HepG2 (cell line): ENCODE data around the gene PCNT. TPM values are rescaled to one million over a fixed set of nuclear protein-coding genes. Genes with fewer than 3 reads are reported as not detected.
A peak's percentile ranks its signal among the peaks of the same experiment; 100 is the strongest.

Experiments used
- CCDC6 ChIP-seq: sonication (generic); formaldehyde crosslinking; IDR thresholded peaks from 2 replicates; pipeline ENCODE4 v1.8.1; 2022; ENCODE audit warnings: mild to moderate bottlenecking, missing genetic modification reagents, moderate library complexity
- JUN ChIP-seq: sonication (generic); formaldehyde crosslinking; IDR thresholded peaks from 2 replicates; pipeline ENCODE4 v1.4.0; 2020; ENCODE audit warnings: mild to moderate bottlenecking, missing genetic modification reagents
- LCORL ChIP-seq, 2 experiments: fragments of 450-650 bp in 1 of 2; sonication (generic) in 1 of 2; formaldehyde crosslinking in 1 of 2; IDR thresholded peaks; 2 replicates each; pipeline versions ENCODE4 v1.5.0 to v1.6.1; 2017 to 2020; ENCODE audit warnings: antibody characterized with exemption in 1 of 2, missing genetic modification reagents in 1 of 2
- MIER3 ChIP-seq: IDR thresholded peaks from 2 replicates; pipeline ENCODE4 v1.6.1; 2016; ENCODE audit warnings: missing compliant biosample characterization, borderline replicate concordance
- MTA1 ChIP-seq: sonication (generic); formaldehyde crosslinking; IDR thresholded peaks from 2 replicates; pipeline ENCODE4 v1.4.0; 2020; ENCODE audit warnings: missing genetic modification reagents, mild to moderate bottlenecking, borderline replicate concordance
- PITX1 ChIP-seq: sonication (generic); formaldehyde crosslinking; IDR thresholded peaks from 2 replicates; pipeline ENCODE4 v1.5.1; 2020; ENCODE audit warnings: mild to moderate bottlenecking, missing genetic modification reagents
- STAT5B ChIP-seq: sonication (generic); formaldehyde crosslinking; IDR thresholded peaks from 2 replicates; pipeline ENCODE4 v1.4.0; 2020; ENCODE audit warnings: missing genetic modification reagents
- TAF15 ChIP-seq: fragments of 200-400 bp; formaldehyde crosslinking; IDR thresholded peaks from one replicate; pipeline ENCODE4 v1.6.1; 2018; ENCODE audit warnings: mild to moderate bottlenecking, low read depth, low read length; ENCODE audit not compliant: poor library complexity, severe bottlenecking
- TMF1 ChIP-seq: sonication (generic); formaldehyde crosslinking; IDR thresholded peaks from 2 replicates; pipeline ENCODE4 v1.8.1; 2022; ENCODE audit warnings: low read depth, missing genetic modification reagents
- ZFY ChIP-seq: sonication (generic); formaldehyde crosslinking; IDR thresholded peaks from 2 replicates; pipeline ENCODE4 v1.4.0; 2020; ENCODE audit warnings: missing genetic modification reagents
- ZKSCAN1 ChIP-seq: fragments of 150-350 bp; IDR thresholded peaks from 2 replicates; pipeline ENCODE4 v1.6.1; 2014; ENCODE audit warnings: low read length
- ZNF12 ChIP-seq: sonication (generic); formaldehyde crosslinking; IDR thresholded peaks from 2 replicates; pipeline ENCODE4 v1.5.0; 2020; ENCODE audit warnings: missing genetic modification reagents
- ZNF121 ChIP-seq: sonication (generic); formaldehyde crosslinking; IDR thresholded peaks from 2 replicates; pipeline ENCODE4 v1.5.0; 2020; ENCODE audit warnings: mild to moderate bottlenecking, missing genetic modification reagents
- ZNF501 ChIP-seq: sonication (generic); formaldehyde crosslinking; IDR thresholded peaks from 2 replicates; pipeline ENCODE4 v1.5.1; 2020; ENCODE audit warnings: mild to moderate bottlenecking, moderate library complexity, missing genetic modification reagents
- ZNF614 ChIP-seq: IDR thresholded peaks from 2 replicates; pipeline ENCODE4 v1.6.1; 2018; ENCODE audit warnings: missing biosample characterization, missing genetic modification reagents, inconsistent platforms, borderline replicate concordance
- ZNF792 ChIP-seq: IDR thresholded peaks from 2 replicates; pipeline ENCODE4 v1.6.1; 2016
- polyA plus RNA-seq, 8 experiments: library from polyadenylated mRNA; depleted of rRNA in 3 of 8; stranded (reverse) in 7 of 8; unstranded in 1 of 8; fragments of >200 nt; fragmentation: Illumina TruSeq in 4 of 8; extraction: Trizol in 4 of 8; gene quantifications; 2 replicates each; pipeline versions ENCODE4 v1.2.1 to v1.2.3, GENCODE V29; 2011 to 2016; ENCODE audit warnings: low read depth in 4 of 8, missing spikeins in 1 of 8, mixed read lengths in 1 of 8; ENCODE audit not compliant: insufficient read depth in 1 of 8
- total RNA-seq, 5 experiments: library from RNA; depleted of rRNA; stranded (reverse); fragments of >200 nt; fragmentation: Illumina TruSeq; extraction: Trizol; gene quantifications; 2 replicates each; pipeline ENCODE4 v1.2.3, GENCODE V29; 2016; ENCODE audit warnings: low read depth in 1 of 5
- TF ChIP-seq, protein P1 (sequence below): sonication (generic); formaldehyde crosslinking; IDR thresholded peaks from 2 replicates; pipeline ENCODE4 v1.5.1; 2020; ENCODE audit warnings: missing genetic modification reagents, mild to moderate bottlenecking, borderline replicate concordance
- TF ChIP-seq, protein P2 (sequence below): sonication (generic); formaldehyde crosslinking; IDR thresholded peaks from 2 replicates; pipeline ENCODE4 v1.4.0; 2020; ENCODE audit warnings: missing genetic modification reagents
- TF ChIP-seq, protein P3 (sequence below): sonication (generic); formaldehyde crosslinking; IDR thresholded peaks from 2 replicates; pipeline ENCODE4 v1.8.0; 2022; ENCODE audit warnings: missing genetic modification reagents, mild to moderate bottlenecking, moderate library complexity, borderline replicate concordance
- TF ChIP-seq, protein P4 (sequence below): sonication (generic); formaldehyde crosslinking; IDR thresholded peaks from 2 replicates; pipeline ENCODE4 v1.4.0; 2020; ENCODE audit warnings: missing genetic modification reagents, borderline replicate concordance
- TF ChIP-seq, protein P5 (sequence below): IDR thresholded peaks from 2 replicates; pipeline ENCODE4 v1.6.1; 2016; ENCODE audit warnings: mild to moderate bottlenecking, missing biosample characterization, missing genetic modification reagents

The PCNT gene
- total and polyA plus RNA-seq, 2 of the 13 experiments (the other 11 are each of a cell fraction or from before 2014, with no cell fraction given): 5.6 to 12.4 TPM

DNA sequence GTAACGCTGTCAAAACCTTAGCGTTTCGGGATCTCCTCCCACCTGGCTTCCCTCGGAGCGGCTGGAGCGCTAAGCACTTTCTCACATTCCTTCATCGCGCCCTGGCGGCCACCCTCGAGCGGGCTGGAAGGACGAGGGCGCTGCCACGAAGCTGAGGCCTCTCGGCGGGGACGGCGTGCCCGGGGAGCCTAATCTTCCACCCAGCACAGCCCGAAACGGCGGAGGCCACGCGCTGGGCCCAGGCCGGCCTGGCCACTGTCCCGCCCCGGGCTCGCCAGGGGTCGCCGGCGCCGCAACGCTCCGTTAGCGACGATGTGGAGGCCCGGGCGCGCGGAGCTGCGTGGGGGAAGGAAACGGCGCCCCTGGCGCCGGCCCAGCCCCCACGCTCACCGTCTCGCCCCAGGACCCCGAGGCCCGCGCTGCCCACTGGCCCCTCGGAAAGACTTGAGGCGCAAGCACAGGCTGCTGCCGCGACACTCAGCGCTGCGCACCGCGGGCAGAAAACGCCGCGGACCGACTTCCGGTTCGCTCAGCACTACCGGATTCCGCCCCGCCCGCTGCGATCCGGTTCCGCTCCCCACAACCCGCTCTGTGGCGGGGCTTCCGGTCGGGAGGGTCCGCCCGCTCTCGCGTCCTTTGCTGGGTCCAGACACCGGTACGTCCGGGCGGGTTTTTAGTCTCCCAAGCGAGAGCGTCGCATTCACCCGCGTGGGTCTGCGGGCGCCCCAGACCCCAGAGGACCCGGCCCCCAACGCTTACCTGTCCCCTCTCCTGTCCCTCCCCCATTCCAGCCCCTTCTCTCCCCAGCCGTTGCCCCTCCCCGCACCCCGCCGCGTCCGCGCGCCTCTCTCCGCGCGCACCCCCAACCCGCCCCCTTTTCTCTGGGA is 38.0 kb upstream of the PCNT start, which contains the start of gene YBEY (continued):
- TF ChIP-seq, protein P1, sequence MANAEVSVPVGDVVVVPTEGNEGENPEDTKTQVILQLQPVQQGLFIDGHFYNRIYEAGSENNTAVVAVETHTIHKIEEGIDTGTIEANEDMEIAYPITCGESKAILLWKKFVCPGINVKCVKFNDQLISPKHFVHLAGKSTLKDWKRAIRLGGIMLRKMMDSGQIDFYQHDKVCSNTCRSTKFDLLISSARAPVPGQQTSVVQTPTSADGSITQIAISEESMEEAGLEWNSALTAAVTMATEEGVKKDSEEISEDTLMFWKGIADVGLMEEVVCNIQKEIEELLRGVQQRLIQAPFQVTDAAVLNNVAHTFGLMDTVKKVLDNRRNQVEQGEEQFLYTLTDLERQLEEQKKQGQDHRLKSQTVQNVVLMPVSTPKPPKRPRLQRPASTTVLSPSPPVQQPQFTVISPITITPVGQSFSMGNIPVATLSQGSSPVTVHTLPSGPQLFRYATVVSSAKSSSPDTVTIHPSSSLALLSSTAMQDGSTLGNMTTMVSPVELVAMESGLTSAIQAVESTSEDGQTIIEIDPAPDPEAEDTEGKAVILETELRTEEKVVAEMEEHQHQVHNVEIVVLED (CRISPR knock-in tag): peak; percentile 75
- 0 out of 2 replicates have a peak, but pooled peaks have one; percentile 15 for TF ChIP-seq JUN (CRISPR knock-in tag)
- peak; percentile 84 for TF ChIP-seq CCDC6
- TF ChIP-seq ZKSCAN1: no peak
- peak; percentile 76; the same call in 1 of the 2 replicates for TF ChIP-seq MIER3
- 0 out of 2 replicates have a peak, but pooled peaks have one; percentile 42 for TF ChIP-seq PITX1 (CRISPR knock-in tag)
- TF ChIP-seq, protein P2, sequence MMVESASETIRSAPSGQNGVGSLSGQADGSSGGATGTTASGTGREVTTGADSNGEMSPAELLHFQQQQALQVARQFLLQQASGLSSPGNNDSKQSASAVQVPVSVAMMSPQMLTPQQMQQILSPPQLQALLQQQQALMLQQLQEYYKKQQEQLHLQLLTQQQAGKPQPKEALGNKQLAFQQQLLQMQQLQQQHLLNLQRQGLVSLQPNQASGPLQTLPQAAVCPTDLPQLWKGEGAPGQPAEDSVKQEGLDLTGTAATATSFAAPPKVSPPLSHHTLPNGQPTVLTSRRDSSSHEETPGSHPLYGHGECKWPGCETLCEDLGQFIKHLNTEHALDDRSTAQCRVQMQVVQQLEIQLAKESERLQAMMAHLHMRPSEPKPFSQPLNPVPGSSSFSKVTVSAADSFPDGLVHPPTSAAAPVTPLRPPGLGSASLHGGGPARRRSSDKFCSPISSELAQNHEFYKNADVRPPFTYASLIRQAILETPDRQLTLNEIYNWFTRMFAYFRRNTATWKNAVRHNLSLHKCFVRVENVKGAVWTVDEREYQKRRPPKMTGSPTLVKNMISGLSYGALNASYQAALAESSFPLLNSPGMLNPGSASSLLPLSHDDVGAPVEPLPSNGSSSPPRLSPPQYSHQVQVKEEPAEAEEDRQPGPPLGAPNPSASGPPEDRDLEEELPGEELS (CRISPR knock-in tag): peak; percentile 45; the same call in 1 of the 2 replicates
- no peak for TF ChIP-seq TAF15
- peak; percentile 76 for TF ChIP-seq ZNF12 (CRISPR knock-in tag)
- peak; percentile 97 for TF ChIP-seq ZFY (CRISPR knock-in tag)
- peak; percentile 93; the same call in 1 of the 2 replicates for TF ChIP-seq MTA1
- TF ChIP-seq ZNF501 (CRISPR knock-in tag): peak; percentile 75
- TF ChIP-seq, protein P3, sequence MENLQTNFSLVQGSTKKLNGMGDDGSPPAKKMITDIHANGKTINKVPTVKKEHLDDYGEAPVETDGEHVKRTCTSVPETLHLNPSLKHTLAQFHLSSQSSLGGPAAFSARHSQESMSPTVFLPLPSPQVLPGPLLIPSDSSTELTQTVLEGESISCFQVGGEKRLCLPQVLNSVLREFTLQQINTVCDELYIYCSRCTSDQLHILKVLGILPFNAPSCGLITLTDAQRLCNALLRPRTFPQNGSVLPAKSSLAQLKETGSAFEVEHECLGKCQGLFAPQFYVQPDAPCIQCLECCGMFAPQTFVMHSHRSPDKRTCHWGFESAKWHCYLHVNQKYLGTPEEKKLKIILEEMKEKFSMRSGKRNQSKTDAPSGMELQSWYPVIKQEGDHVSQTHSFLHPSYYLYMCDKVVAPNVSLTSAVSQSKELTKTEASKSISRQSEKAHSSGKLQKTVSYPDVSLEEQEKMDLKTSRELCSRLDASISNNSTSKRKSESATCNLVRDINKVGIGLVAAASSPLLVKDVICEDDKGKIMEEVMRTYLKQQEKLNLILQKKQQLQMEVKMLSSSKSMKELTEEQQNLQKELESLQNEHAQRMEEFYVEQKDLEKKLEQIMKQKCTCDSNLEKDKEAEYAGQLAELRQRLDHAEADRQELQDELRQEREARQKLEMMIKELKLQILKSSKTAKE (CRISPR knock-in tag): 0 out of 2 replicates have a peak, but pooled peaks have one; percentile 29
- peak; percentile 56; the same call in 1 of the 2 replicates for TF ChIP-seq STAT5B (CRISPR knock-in tag)
- TF ChIP-seq, protein P4, sequence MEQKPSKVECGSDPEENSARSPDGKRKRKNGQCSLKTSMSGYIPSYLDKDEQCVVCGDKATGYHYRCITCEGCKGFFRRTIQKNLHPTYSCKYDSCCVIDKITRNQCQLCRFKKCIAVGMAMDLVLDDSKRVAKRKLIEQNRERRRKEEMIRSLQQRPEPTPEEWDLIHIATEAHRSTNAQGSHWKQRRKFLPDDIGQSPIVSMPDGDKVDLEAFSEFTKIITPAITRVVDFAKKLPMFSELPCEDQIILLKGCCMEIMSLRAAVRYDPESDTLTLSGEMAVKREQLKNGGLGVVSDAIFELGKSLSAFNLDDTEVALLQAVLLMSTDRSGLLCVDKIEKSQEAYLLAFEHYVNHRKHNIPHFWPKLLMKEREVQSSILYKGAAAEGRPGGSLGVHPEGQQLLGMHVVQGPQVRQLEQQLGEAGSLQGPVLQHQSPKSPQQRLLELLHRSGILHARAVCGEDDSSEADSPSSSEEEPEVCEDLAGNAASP: 0 out of 2 replicates have a peak, but pooled peaks have one; percentile 31
- 0 out of 2 replicates have a peak, but pooled peaks have one; percentile 53 for TF ChIP-seq ZNF792 (CRISPR knock-in tag)
- no peak for TF ChIP-seq ZNF614
- no peak for TF ChIP-seq LCORL (IDR thresholded peaks at IDR 0.05)
- peak; percentile 83 for TF ChIP-seq LCORL (CRISPR knock-in tag; IDR thresholded peaks at IDR 0.05)
- TF ChIP-seq, protein P5, sequence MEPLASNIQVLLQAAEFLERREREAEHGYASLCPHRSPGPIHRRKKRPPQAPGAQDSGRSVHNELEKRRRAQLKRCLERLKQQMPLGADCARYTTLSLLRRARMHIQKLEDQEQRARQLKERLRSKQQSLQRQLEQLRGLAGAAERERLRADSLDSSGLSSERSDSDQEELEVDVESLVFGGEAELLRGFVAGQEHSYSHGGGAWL (CRISPR knock-in tag): peak; percentile 36
- peak; percentile 37; the same call in 1 of the 2 replicates for TF ChIP-seq ZNF121 (CRISPR knock-in tag)
- peak; percentile 95 for TF ChIP-seq TMF1 (CRISPR knock-in tag)
